Astrocyte (in vitro differentiated cells and primary cell): ENCODE results near the gene NDUFAF8. TPM values are rescaled to one million over a fixed set of nuclear protein-coding genes. Genes with fewer than 3 reads are reported as not detected.

ENCODE experiments used
- DNase-seq: peaks from one replicate; pipeline ENCODE4 v3.0.0-alpha.2; 2010; ENCODE audit warnings: low read depth
- FAIRE-seq: peaks from 2 replicates; lab custom pipeline; 2011; peaks lifted over from hg19 to GRCh38; lab: Jason Lieb, UNC
- H2AFZ ChIP-seq: 2 replicates; pipeline ENCODE4 v1.6.0; 2012; ENCODE audit warnings: low read depth, low read length, inconsistent platforms
- H3K27ac ChIP-seq: 2 replicates; pipeline ENCODE4 v1.5.1; 2011; ENCODE audit warnings: low read depth, low read length, inconsistent platforms
- H3K27me3 ChIP-seq: 2 replicates; pipeline ENCODE4 v1.6.0; 2011; ENCODE audit warnings: low read length, inconsistent platforms; ENCODE audit not compliant: insufficient read depth
- H3K36me3 ChIP-seq: 2 replicates; pipeline ENCODE4 v1.5.1; 2011; ENCODE audit warnings: low read length, inconsistent platforms; ENCODE audit not compliant: insufficient read depth
- H3K4me1 ChIP-seq: 2 replicates; pipeline ENCODE4 v1.5.1; 2011; ENCODE audit warnings: low read length, inconsistent platforms; ENCODE audit not compliant: insufficient read depth
- H3K4me2 ChIP-seq: 2 replicates; pipeline ENCODE4 v1.6.0; 2012; ENCODE audit warnings: low read length, inconsistent platforms
- H3K4me3 ChIP-seq: 2 replicates; pipeline ENCODE4 v1.5.1; 2011; ENCODE audit warnings: low read depth, mild to moderate bottlenecking, low read length, inconsistent platforms; ENCODE audit not compliant: insufficient read depth
- H3K79me2 ChIP-seq: 2 replicates; pipeline ENCODE4 v1.6.0; 2012; ENCODE audit warnings: mild to moderate bottlenecking, low read length, inconsistent platforms; ENCODE audit not compliant: insufficient read depth
- H3K9ac ChIP-seq: 2 replicates; pipeline ENCODE4 v1.6.0; 2012; ENCODE audit warnings: mild to moderate bottlenecking, low read length, inconsistent platforms
- H3K9me3 ChIP-seq: 2 replicates; pipeline ENCODE4 v1.5.1; 2012; ENCODE audit warnings: low read depth, mild to moderate bottlenecking, low read length, inconsistent platforms; ENCODE audit not compliant: insufficient read depth
- H4K20me1 ChIP-seq: 2 replicates; pipeline ENCODE4 v1.6.0; 2012; ENCODE audit warnings: low read length, inconsistent platforms; ENCODE audit not compliant: insufficient read depth
- H3K27ac Mint-ChIP-seq: one replicate; pipeline ENCODE4 v1.8.0; 2021; ENCODE audit warnings: mild to moderate bottlenecking, mixed read lengths; ENCODE audit not compliant: unreplicated experiment
- H3K27me3 Mint-ChIP-seq: one replicate; pipeline ENCODE4 v1.8.0; 2021; ENCODE audit warnings: low read depth, mixed read lengths; ENCODE audit not compliant: unreplicated experiment
- H3K36me3 Mint-ChIP-seq: one replicate; pipeline ENCODE4 v1.8.0; 2021; ENCODE audit warnings: low read depth, mixed read lengths; ENCODE audit not compliant: unreplicated experiment
- H3K4me1 Mint-ChIP-seq: one replicate; pipeline ENCODE4 v1.8.0; 2021; ENCODE audit warnings: low read depth, mixed read lengths; ENCODE audit not compliant: unreplicated experiment
- H3K4me3 Mint-ChIP-seq: one replicate; pipeline ENCODE4 v1.8.0; 2021; ENCODE audit warnings: mild to moderate bottlenecking, moderate library complexity, mixed read lengths; ENCODE audit not compliant: unreplicated experiment
- H3K9me3 Mint-ChIP-seq: one replicate; pipeline ENCODE4 v1.8.0; 2021; ENCODE audit warnings: mild to moderate bottlenecking, mixed read lengths; ENCODE audit not compliant: unreplicated experiment
- EZH2 ChIP-seq: IDR thresholded peaks from 2 replicates; pipeline ENCODE4 v1.6.1; 2012; ENCODE audit warnings: mild to moderate bottlenecking, low read length, inconsistent platforms; ENCODE audit not compliant: insufficient read depth
- total RNA-seq: library from RNA; stranded (reverse); gene quantifications from 2 replicates; pipeline ENCODE4 v1.2.1, GENCODE V29; 2021
- TF ChIP-seq, protein P1 (sequence below): IDR thresholded peaks from 2 replicates; pipeline ENCODE4 v1.5.1; 2011; ENCODE audit warnings: low read depth, mild to moderate bottlenecking, inconsistent platforms, low read length, moderate library complexity; ENCODE audit not compliant: insufficient read depth

NDUFAF8 gene
- total RNA-seq, 1 donor from 2014 or later, result 67.2 TPM

DNA sequence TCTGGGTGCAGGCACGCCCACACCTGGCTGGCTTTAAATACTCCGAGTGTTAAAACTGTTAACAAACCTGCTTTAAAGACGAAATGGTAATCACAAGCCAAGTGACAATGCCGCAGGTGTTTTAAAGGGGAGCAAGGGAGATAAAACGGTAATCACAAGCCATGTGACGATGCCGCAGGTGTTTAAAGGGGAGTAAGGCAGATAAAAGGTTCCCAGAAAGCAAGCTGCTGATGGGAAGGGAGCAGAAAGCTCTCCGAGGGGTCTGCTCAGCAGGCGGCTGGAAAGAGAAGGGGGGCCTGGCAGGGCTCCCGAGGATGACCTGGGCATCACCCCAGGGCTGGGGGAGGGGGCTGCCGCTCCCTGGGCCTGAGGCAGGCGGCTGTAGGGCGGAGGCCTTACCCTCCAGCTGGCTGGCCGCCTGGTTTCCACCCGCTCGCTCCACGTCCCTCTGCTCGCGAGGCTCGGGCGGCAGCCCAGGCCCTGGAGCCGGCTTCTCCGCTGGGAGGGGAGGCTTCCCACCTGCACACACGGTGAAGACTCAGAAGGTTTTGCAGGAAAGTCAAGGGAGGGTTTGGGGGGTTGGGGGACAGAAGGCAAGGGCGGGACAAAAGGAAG, 12.1 kb downstream of the NDUFAF8 start:
- Histone ChIP-seq H3K4me2 (no peak overlapping the region), H3K4me1 (peaks cover 12% of the 10 kb centered on the region), H2AFZ (no peak overlapping the region), H3K4me3 (no peak overlapping the region), H4K20me1 (peaks cover 50% of the 10 kb centered on the region), H3K27me3 (no peaks in the 10 kb centered on the region), H3K9ac (no peak overlapping the region), H3K36me3 (no peaks in the 10 kb centered on the region), H3K9me3 (no peaks in the 10 kb centered on the region), H3K79me2 (peaks cover 8% of the 10 kb centered on the region), H3K27ac (no peak overlapping the region)
- DNase-seq (no peak), FAIRE-seq (no peak)
- no peak for TF ChIP-seq EZH2
- TF ChIP-seq, protein P1, sequence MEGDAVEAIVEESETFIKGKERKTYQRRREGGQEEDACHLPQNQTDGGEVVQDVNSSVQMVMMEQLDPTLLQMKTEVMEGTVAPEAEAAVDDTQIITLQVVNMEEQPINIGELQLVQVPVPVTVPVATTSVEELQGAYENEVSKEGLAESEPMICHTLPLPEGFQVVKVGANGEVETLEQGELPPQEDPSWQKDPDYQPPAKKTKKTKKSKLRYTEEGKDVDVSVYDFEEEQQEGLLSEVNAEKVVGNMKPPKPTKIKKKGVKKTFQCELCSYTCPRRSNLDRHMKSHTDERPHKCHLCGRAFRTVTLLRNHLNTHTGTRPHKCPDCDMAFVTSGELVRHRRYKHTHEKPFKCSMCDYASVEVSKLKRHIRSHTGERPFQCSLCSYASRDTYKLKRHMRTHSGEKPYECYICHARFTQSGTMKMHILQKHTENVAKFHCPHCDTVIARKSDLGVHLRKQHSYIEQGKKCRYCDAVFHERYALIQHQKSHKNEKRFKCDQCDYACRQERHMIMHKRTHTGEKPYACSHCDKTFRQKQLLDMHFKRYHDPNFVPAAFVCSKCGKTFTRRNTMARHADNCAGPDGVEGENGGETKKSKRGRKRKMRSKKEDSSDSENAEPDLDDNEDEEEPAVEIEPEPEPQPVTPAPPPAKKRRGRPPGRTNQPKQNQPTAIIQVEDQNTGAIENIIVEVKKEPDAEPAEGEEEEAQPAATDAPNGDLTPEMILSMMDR, result no peak
- H3K27me3 Mint-ChIP-seq, result no peaks in the 10 kb centered on the region
- H3K36me3 Mint-ChIP-seq, result peaks cover 9% of the 10 kb centered on the region
- peaks cover 2% of the 10 kb centered on the region for H3K9me3 Mint-ChIP-seq
- H3K27ac Mint-ChIP-seq, result no peak overlapping the region
- H3K4me1 Mint-ChIP-seq, result peaks cover 2% of the 10 kb centered on the region
- no peak overlapping the region for H3K4me3 Mint-ChIP-seq

DNA sequence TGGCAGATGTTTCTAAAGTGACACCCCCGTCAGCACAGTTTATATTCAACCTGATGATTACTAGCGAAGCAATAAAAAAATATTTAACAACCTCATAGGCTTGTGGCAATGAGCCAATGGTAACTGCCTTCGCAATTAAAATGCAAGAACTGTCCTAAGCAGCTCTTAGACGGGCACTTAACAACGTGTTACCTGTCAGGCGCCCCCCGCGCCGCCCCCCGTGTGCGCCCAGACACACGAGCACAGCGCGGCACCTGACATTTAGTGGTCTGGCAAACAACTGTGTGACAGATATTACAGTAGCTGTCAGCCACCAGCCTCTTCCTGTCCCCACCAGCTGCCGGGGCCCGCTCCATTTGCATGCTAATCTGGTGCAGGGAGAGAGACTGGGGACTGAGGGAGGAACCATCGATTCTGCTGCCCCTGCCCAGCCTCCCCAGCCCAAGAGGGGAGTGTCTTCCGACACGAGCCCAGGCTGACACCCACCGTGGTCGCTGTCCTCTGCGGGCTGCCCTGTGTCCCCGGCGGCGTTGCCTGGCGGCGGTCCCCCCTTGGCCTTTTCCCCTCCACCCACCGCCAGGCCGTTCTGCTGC, 12.7 kb downstream of the NDUFAF8 start:
- Histone ChIP-seq H3K4me2 (no peak overlapping the region), H4K20me1 (peaks cover 53% of the 10 kb centered on the region), H3K27ac (no peak overlapping the region), H3K79me2 (peaks cover 8% of the 10 kb centered on the region), H3K4me1 (peaks cover 15% of the 10 kb centered on the region), H3K36me3 (no peaks in the 10 kb centered on the region), H3K9ac (no peak overlapping the region), H3K4me3 (no peak overlapping the region), H3K9me3 (no peaks in the 10 kb centered on the region), H2AFZ (no peak overlapping the region), H3K27me3 (no peaks in the 10 kb centered on the region)
- Mint-ChIP-seq H3K4me1 (peaks cover 2% of the 10 kb centered on the region), H3K9me3 (peaks cover 2% of the 10 kb centered on the region), H3K36me3 (peaks cover 10% of the 10 kb centered on the region), H3K27ac (no peak overlapping the region), H3K4me3 (no peak overlapping the region), H3K27me3 (no peaks in the 10 kb centered on the region)
- TF ChIP-seq, protein P1, result no peak
- TF ChIP-seq EZH2, result no peak
- DNase-seq (no peak), FAIRE-seq (no peak)
